ENCODE data around the gene ADAM22. TPM values are rescaled to one million over a fixed set of nuclear protein-coding genes. Genes with fewer than 3 reads are reported as not detected.

The ADAM22 gene
- total and polyA plus RNA-seq, 2 experiments from 2014 or later, result 2.7 to 18.7 TPM

DNA sequence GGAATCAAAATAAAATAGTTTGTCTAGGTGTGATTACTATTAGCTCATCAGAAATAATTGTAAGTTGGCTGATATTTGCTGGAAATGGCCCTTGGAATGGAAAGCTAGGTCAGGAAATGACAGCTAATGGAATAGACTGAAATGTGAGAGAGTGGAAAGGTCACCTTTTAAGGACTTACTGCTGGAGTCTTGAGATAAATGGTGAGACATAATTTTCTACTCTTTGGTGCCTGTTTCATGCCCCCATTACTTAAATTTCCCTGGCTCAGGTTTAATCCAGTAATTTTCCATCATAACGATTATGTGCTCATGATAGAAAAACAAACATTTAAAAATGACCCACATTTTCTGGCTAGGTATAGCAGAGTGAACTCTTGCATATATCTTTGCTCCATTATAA, 123.6 kb downstream of the ADAM22 start (continued):
- TF ChIP-seq, protein P1, sequence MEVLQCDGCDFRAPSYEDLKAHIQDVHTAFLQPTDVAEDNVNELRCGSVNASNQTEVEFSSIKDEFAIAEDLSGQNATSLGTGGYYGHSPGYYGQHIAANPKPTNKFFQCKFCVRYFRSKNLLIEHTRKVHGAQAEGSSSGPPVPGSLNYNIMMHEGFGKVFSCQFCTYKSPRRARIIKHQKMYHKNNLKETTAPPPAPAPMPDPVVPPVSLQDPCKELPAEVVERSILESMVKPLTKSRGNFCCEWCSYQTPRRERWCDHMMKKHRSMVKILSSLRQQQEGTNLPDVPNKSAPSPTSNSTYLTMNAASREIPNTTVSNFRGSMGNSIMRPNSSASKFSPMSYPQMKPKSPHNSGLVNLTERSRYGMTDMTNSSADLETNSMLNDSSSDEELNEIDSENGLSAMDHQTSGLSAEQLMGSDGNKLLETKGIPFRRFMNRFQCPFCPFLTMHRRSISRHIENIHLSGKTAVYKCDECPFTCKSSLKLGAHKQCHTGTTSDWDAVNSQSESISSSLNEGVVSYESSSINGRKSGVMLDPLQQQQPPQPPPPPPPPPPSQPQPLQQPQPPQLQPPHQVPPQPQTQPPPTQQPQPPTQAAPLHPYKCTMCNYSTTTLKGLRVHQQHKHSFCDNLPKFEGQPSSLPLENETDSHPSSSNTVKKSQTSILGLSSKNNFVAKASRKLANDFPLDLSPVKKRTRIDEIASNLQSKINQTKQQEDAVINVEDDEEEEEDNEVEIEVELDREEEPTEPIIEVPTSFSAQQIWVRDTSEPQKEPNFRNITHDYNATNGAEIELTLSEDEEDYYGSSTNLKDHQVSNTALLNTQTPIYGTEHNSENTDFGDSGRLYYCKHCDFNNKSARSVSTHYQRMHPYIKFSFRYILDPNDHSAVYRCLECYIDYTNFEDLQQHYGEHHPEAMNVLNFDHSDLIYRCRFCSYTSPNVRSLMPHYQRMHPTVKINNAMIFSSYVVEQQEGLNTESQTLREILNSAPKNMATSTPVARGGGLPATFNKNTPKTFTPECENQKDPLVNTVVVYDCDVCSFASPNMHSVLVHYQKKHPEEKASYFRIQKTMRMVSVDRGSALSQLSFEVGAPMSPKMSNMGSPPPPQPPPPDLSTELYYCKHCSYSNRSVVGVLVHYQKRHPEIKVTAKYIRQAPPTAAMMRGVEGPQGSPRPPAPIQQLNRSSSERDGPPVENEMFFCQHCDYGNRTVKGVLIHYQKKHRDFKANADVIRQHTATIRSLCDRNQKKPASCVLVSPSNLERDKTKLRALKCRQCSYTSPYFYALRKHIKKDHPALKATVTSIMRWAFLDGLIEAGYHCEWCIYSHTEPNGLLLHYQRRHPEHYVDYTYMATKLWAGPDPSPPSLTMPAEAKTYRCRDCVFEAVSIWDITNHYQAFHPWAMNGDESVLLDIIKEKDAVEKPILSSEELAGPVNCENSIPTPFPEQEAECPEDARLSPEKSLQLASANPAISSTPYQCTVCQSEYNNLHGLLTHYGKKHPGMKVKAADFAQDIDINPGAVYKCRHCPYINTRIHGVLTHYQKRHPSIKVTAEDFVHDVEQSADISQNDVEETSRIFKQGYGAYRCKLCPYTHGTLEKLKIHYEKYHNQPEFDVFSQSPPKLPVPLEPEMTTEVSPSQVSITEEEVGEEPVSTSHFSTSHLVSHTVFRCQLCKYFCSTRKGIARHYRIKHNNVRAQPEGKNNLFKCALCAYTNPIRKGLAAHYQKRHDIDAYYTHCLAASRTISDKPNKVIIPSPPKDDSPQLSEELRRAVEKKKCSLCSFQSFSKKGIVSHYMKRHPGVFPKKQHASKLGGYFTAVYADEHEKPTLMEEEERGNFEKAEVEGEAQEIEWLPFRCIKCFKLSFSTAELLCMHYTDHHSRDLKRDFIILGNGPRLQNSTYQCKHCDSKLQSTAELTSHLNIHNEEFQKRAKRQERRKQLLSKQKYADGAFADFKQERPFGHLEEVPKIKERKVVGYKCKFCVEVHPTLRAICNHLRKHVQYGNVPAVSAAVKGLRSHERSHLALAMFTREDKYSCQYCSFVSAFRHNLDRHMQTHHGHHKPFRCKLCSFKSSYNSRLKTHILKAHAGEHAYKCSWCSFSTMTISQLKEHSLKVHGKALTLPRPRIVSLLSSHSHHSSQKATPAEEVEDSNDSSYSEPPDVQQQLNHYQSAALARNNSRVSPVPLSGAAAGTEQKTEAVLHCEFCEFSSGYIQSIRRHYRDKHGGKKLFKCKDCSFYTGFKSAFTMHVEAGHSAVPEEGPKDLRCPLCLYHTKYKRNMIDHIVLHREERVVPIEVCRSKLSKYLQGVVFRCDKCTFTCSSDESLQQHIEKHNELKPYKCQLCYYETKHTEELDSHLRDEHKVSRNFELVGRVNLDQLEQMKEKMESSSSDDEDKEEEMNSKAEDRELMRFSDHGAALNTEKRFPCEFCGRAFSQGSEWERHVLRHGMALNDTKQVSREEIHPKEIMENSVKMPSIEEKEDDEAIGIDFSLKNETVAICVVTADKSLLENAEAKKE (CRISPR knock-in tag; IDR thresholded peaks at IDR 0.05), result no peak

DNA sequence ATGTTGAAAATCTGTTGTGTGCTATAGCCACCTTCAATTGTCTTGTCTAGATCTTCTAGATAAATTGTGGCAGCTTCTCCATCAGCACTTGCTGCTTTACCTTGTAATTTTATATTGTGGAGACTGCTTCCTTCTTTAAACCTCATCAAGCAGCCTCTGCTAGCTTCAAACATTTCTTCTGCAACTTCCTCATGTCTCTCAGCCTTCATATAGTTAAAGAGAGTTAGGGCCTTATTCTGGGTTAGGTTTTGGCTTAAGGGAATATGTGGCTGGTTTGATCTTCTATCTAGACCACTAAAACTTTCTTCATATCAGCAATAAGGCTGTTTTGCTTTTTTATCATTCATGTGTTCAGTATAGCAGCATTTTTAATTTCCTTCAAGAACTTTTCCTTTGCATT, 128.2 kb downstream of the ADAM22 start:
- Histone ChIP-seq H3K4me3 (no peak overlapping the region), H3K27ac (ENCODE audit: low read depth) (no peak overlapping the region), H2AFZ (no peak overlapping the region), H4K20me1 (replicated peaks; ENCODE audit: insufficient read depth) (no peaks in the 10 kb centered on the region), H3K4me1 (ENCODE audit: insufficient read depth) (no peaks in the 10 kb centered on the region), H3K36me3 (ENCODE audit: insufficient read depth) (no peaks in the 10 kb centered on the region), H3F3A (replicated peaks; ENCODE audit: low read depth) (no peaks in the 10 kb centered on the region), H3K4me2 (no peak overlapping the region), H3K79me2 (replicated peaks; ENCODE audit: insufficient read depth) (no peaks in the 10 kb centered on the region), H3K9me2 (ENCODE audit: insufficient read depth) (no peaks in the 10 kb centered on the region), H3K27me3 (ENCODE audit: insufficient read depth) (no peaks in the 10 kb centered on the region)
- H3K4me1 Mint-ChIP-seq, result no peaks in the 10 kb centered on the region
- no peak overlapping the region for H3K4me3 Mint-ChIP-seq
- H3K9me3 Mint-ChIP-seq, result no peaks in the 10 kb centered on the region
- ATAC-seq (no peak), DNase-seq (ENCODE audit: low spot score) (no peak)
- no peaks in the 10 kb centered on the region for H3K27me3 Mint-ChIP-seq (ENCODE audit: insufficient read depth, low read depth, poor library complexity)
- H3K27ac Mint-ChIP-seq, result no peak overlapping the region
- H3K36me3 Mint-ChIP-seq (ENCODE audit: low read depth), result peaks cover 2% of the 10 kb centered on the region; the same call in 2 of the 3 replicates
- TF ChIP-seq CREB1 (CRISPR knock-in tag; IDR thresholded peaks at IDR 0.05; ENCODE audit: low read depth) (no peak), POLR2AphosphoS5 (IDR thresholded peaks at IDR 0.05; ENCODE audit: low read depth) (no peak), EZH2phosphoT487 (IDR thresholded peaks at IDR 0.05; ENCODE audit: unreplicated experiment) (no peak), JUNB (IDR thresholded peaks at IDR 0.05; ENCODE audit: unreplicated experiment) (no peak), STAT1 (IDR thresholded peaks at IDR 0.05; ENCODE audit: unreplicated experiment) (no peak), ZNF331 (CRISPR knock-in tag; IDR thresholded peaks at IDR 0.05; ENCODE audit: low read depth) (no peak)
- TF ChIP-seq, protein P2, sequence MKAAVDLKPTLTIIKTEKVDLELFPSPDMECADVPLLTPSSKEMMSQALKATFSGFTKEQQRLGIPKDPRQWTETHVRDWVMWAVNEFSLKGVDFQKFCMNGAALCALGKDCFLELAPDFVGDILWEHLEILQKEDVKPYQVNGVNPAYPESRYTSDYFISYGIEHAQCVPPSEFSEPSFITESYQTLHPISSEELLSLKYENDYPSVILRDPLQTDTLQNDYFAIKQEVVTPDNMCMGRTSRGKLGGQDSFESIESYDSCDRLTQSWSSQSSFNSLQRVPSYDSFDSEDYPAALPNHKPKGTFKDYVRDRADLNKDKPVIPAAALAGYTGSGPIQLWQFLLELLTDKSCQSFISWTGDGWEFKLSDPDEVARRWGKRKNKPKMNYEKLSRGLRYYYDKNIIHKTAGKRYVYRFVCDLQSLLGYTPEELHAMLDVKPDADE (IDR thresholded peaks at IDR 0.05), result no peak
- TF ChIP-seq, protein P1 (CRISPR knock-in tag; IDR thresholded peaks at IDR 0.05), result no peak

Data from GM23338 (cell line).